Lower leg skin (tissue), 4 donors: ENCODE results near the gene ZNF592. TPM values are rescaled to one million over a fixed set of nuclear protein-coding genes. Genes with fewer than 3 reads are reported as not detected.
"Not testable (repeated sequence)": the region's sequence is repeated elsewhere in the genome, so short reads cannot be mapped to it uniquely, and the experiment has no call there.

Experiments used
- DNase-seq, 2 donors: peaks; one replicate each; pipeline ENCODE4 v3.0.0-alpha.2; 2019; ENCODE audit warnings: low spot score in 2 of 2
- H3K4me3 ChIP-seq: fragments of 200-600 bp; sonication (generic); 2 replicates; pipeline ENCODE4 v1.5.1; 2017; ENCODE audit warnings: mild to moderate bottlenecking, low read depth; ENCODE audit not compliant: poor library complexity, severe bottlenecking
- POLR2A ChIP-seq, 2 donors: fragments of 450-650 bp; IDR thresholded peaks; one replicate each; pipeline ENCODE4 v1.6.1; 2016 to 2017; ENCODE audit warnings: antibody characterized with exemption in 2 of 2, mild to moderate bottlenecking in 1 of 2, moderate library complexity in 1 of 2
- WGBS, 2 donors: methylation state at CpG; one replicate each; pipeline ENCODE4 v1.1.5; 2018; 5-methylcytosine and 5-hydroxymethylcytosine counted together
- intact Hi-C: fragments of 100-400 bp; cut with DNase I; formaldehyde crosslinking; loops from one replicate; pipeline ENCODE4 v1.15.0; 2023; ENCODE audit warnings: low total_unique reads
- total RNA-seq, 4 donors: library from RNA; depleted of rRNA; stranded (reverse); fragments of >200 nt; gene quantifications; one replicate each; pipeline ENCODE4 v1.1.0, GENCODE V29; 2016
- TF ChIP-seq, protein P1 (sequence below), 3 donors: fragments of 450-650 bp; IDR thresholded peaks; one replicate each; pipeline ENCODE4 v1.5.1; 2016; ENCODE audit warnings: antibody characterized with exemption in 3 of 3, mild to moderate bottlenecking in 3 of 3, moderate library complexity in 2 of 3

The ZNF592 gene
- total RNA-seq, 4 donors from 2014 or later: 15.8 to 25.5 (median 21.1) TPM

DNA sequence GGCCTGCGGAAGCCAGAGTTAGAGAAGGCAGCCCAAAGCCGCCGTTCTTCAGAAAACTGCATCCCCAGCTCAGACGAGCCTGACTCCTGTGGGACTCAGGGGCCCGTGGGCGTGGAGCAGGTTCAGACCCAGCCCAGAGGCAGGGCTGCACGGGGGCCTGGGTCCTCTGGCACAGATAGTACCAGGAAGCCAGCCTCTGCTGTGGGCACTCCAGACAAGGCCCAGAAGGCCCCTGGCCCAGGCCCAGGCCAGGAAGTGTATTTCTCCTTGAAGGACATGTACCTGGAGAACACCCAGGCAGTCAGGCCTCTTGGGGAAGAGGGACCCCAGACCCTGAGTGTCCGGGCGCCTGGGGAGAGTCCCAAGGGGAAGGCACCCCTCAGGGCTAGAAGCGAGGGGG, 91.9 kb downstream of the ZNF592 start:
- DNase-seq: peak in 1 of 2 donors; percentile 52
- intact Hi-C loops: no loop called here
- TF ChIP-seq, protein P1, sequence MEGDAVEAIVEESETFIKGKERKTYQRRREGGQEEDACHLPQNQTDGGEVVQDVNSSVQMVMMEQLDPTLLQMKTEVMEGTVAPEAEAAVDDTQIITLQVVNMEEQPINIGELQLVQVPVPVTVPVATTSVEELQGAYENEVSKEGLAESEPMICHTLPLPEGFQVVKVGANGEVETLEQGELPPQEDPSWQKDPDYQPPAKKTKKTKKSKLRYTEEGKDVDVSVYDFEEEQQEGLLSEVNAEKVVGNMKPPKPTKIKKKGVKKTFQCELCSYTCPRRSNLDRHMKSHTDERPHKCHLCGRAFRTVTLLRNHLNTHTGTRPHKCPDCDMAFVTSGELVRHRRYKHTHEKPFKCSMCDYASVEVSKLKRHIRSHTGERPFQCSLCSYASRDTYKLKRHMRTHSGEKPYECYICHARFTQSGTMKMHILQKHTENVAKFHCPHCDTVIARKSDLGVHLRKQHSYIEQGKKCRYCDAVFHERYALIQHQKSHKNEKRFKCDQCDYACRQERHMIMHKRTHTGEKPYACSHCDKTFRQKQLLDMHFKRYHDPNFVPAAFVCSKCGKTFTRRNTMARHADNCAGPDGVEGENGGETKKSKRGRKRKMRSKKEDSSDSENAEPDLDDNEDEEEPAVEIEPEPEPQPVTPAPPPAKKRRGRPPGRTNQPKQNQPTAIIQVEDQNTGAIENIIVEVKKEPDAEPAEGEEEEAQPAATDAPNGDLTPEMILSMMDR (IDR thresholded peaks at IDR 0.05): no peak
- 85 to 90% methylated on average over 8 to 10 of the region's 10 CpGs for WGBS, 2 donors
- no peak overlapping the region for H3K4me3 ChIP-seq

DNA sequence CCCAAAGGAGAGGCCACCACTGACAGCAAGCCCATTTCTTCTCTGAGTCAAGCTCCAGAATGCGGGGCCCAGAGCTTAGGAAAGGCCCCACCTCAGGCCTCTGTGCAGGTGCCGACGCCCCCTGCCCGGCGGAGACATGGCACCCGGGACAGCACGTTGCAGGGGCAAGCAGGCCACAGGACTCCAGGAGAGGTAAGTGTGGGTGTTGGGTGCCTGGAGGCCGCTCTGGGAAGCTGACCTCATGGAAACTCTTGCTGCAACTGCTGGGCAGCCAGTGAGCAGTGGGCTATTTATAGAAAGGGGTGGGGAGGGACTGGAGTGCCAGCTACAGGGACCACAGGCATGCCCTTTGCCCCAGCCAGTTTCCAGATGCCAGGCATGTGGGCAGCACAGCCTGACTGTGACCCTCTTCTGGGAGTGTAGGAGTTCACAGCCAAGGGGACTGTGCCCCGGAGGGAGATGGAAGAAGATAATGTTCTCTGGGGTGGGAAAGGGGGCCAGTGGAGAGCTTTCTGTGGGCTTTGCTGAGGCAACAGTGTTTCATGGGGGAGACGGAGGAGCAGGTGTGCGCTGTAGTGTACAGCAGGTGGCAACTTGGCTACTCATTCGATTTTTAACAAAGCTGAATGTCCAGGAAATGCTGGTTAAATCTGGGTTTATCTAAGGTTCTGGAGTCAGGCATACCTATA, 92.5 kb downstream of the ZNF592 start:
- intact Hi-C loops: no loop called here
- DNase-seq: no peak
- WGBS, 2 donors: 76 to 78% methylated on average over 11 to 12 of the region's 12 CpGs
- no peak for TF ChIP-seq POLR2A (IDR thresholded peaks at IDR 0.05)
- no peak overlapping the region for H3K4me3 ChIP-seq

DNA sequence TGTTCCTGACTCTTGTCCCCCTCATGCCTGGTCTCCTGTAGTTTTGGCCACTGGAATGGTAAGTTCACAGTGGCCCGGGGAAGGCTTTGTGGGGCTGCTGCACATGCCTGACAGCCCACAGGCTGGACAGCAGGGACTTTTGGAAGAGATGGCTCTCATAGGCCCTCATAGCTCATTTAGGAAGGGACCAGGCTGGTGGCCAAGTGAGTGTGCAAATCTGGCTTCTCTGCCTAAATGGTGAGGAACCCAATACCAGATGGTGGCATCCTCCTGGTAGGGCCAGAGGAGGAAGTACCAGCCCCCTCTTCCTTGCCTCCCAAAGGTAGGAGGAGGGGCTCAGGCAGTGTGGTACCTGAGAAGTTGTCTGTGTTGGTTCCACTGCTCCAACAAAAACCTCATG, 94.4 kb downstream of the ZNF592 start:
- intact Hi-C loops: no loop called here
- no peak for TF ChIP-seq POLR2A (IDR thresholded peaks at IDR 0.05)
- TF ChIP-seq, protein P1 (IDR thresholded peaks at IDR 0.05): no peak
- DNase-seq: no peak
- no peak overlapping the region for H3K4me3 ChIP-seq
- 83 to 100% methylated on average over 1 of the region's 1 CpG for WGBS, 2 donors

DNA sequence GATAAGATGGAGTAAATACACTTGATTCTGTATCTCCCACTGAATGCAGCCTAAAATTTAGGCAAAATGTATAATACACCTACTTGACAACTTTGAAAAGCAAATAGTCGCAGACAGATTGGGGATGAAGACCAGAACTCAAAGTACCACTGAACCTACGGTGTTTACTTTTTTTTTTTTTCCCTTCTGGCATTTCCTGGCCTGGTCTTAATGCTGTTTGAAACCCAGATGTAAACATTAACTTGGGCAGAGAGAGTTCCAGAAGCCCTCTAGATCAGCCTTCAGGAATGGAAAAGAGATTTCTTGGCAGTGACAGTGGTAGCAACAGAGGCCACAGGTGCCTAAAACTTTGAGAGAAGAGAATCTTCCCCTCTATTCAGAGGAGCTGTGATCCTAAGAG, 96.6 kb downstream of the ZNF592 start:
- no peak overlapping the region for H3K4me3 ChIP-seq
- intact Hi-C loops: no loop called here
- TF ChIP-seq, protein P1 (IDR thresholded peaks at IDR 0.05): no peak
- no peak for TF ChIP-seq POLR2A (IDR thresholded peaks at IDR 0.05)
- no peak for DNase-seq
- 88 to 92% methylated on average over 2 of the region's 2 CpGs for WGBS, 2 donors

DNA sequence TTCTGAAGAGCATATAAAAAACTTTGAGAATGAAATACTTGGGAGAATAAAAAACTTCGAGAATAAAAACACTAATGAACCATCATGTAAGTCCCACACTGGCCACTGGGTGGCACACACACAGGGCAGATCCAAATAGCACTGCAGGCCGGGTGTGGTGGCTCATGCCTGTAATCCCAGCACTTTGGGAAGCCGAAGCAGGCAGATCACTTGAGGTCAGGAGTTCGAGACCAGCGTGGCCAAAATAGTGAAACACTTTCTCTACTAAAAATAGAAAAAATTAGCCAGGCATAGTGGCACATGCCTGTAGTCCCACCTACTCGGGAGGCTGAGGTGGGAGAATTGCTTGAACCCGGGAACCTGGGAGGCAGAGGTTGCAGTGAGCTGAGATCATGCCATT, 97.2 kb downstream of the ZNF592 start:
- H3K4me3 ChIP-seq, intact Hi-C loops: not testable (repeated sequence)
- DNase-seq: peak in 1 of 2 donors; percentile 86
- WGBS, 2 donors: 61 to 73% methylated on average over 7 of the region's 7 CpGs

DNA sequence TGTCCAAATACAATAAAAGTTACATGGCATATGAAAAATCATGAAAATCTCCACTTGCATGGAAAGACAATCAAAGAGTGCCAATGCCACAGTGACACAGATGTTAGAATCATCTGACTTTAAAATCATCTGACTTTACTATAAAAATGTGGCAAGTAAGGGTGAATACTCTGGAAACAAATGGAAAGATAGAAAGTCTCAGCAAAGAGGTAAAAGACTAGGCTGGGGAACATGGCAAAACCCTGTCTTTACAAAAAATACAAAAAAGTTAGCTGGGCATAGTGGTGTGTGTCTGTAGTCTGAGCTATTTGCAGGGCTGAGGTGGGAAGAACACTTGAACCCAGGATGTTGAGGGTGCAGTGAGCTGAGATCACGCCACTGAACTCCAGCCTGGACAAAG, 97.9 kb downstream of the ZNF592 start:
- DNase-seq: no peak
- TF ChIP-seq, protein P1 (IDR thresholded peaks at IDR 0.05): no peak
- no peak for TF ChIP-seq POLR2A (IDR thresholded peaks at IDR 0.05)
- H3K4me3 ChIP-seq: no peak overlapping the region
- intact Hi-C loops: no loop called here
- 95 to 100% methylated on average over 1 of the region's 1 CpG for WGBS, 2 donors

DNA sequence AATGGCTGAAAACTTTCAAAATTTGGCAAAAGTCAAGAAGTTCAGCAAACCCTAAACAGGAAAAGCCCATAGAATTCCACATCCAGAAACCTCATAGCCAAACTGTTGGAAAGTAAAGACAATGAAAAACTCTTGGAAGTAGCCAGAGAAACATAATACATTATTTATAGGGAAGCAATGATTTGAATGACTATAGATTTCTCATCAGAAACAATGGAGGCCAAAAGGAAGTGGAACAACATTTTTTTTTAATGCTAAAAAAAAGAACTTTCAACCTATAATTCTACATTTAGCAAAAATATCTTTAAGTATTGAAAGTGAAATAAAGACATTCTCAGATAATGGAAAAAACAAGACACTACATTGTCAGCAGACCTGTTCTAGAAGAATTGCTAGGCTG, 99.0 kb downstream of the ZNF592 start:
- intact Hi-C loops: no loop called here
- no peak overlapping the region for H3K4me3 ChIP-seq
- no peak for DNase-seq
- TF ChIP-seq, protein P1 (IDR thresholded peaks at IDR 0.05): no peak
- TF ChIP-seq POLR2A (IDR thresholded peaks at IDR 0.05): no peak
